DMS53 (cell line): Measurements from ENCODE around the gene TINAGL1.
A peak's percentile ranks its signal among the peaks of the same experiment; 100 is the strongest.

Source experiments
- DNase-seq: peaks from one replicate; lab custom pipeline; 2025; lab: John Stamatoyannopoulos, UW

Gene TINAGL1, protein sequence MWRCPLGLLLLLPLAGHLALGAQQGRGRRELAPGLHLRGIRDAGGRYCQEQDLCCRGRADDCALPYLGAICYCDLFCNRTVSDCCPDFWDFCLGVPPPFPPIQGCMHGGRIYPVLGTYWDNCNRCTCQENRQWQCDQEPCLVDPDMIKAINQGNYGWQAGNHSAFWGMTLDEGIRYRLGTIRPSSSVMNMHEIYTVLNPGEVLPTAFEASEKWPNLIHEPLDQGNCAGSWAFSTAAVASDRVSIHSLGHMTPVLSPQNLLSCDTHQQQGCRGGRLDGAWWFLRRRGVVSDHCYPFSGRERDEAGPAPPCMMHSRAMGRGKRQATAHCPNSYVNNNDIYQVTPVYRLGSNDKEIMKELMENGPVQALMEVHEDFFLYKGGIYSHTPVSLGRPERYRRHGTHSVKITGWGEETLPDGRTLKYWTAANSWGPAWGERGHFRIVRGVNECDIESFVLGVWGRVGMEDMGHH

DNA sequence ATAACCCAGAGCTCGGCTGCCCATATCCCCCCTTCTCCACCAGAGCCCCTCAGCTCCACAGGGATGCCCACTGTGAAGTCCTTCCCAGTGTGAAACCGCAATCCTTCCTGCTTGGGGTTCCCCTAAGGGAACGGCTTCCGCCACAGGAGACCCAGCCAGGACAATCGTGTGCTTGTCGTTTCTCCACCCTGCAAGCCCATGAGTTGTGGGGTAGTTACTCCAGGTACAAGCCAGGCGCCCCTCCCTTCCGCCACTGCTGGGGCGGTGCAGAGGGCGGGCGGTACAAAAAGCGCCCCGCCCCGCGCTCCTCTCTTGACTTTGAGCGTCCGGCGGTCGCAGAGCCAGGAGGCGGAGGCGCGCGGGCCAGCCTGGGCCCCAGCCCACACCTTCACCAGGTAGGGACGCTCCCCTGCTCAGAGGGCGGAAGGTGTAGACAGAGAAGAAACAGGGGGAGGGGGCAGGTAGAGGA, at the start of gene TINAGL1:
TINAGL1 (plus strand) TSS at position 315 of the 469 bp plus-strand sequence. CDS start 634 bp downstream, outside the sequence.
- DNase-seq = peak; percentile 85

DNA sequence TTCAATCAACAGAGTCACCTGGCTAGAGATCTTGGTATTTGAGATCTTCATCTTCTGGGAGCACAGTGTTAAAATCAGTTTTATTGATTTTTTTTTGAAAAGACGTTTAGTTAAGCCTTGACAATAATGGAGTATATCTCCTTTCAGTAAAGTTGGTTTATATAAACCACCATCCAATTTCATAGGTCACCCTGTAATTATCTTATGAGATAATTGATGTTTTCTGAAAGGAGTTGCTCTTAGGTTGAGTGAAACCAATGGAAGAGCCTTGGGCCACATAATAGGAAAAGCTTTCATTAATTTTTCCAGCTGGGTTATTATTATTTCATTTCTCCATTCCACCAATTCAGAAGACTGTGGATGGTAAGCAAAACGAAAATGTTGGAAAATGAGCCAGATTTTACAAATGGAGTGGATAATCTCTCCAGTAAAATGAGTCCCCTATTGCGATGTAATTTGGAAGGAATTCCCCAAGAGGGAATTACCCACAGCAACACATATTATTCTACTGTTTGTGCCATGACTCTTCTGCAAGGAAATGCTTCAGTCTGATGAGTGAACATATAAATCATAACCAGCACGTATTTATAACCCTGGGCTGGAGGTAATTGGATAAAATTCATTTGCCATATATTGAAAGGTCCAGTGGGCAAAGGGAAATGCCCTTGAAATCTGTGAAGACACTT, 46.2 kb upstream of the TINAGL1 start:
- DNase-seq = no peak

DNA sequence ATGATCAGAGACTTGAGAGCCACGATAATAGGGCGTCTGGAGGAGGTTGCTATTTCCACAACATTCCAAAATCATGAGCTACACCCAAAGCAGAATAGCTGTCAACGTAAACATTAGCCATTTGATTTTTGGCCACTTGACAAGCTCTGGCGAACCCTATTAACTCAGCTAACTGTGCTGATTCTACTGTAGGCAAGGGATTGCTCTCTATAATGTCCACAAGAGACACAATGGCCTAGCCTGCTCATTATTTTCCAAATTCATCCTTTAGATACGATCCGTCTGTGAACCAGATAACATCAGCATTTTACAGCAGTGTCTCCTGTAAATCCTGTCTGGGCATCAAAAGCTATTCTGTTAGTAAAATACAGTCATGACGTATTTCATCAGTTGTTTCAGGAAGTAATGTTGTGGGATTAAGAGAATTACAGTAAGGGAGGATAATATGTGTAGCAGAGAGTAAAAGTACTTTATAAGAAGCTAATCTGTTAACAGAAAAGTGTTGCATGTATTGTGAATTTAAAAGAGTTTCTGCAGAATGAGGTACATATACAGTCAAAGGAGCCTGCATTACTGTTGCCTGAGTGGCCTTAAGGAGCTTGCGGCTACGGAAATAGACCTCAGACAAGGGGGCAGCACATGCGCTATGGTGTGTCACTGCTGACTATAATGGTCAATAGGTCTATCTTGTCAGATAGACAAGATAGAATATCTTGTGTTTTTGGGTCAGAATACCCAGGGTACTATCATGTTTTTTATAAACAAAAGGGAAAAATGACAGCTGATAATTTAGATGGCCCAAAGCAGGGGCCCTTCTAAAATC, 44.9 kb upstream of the TINAGL1 start:
- no peak for DNase-seq

DNA sequence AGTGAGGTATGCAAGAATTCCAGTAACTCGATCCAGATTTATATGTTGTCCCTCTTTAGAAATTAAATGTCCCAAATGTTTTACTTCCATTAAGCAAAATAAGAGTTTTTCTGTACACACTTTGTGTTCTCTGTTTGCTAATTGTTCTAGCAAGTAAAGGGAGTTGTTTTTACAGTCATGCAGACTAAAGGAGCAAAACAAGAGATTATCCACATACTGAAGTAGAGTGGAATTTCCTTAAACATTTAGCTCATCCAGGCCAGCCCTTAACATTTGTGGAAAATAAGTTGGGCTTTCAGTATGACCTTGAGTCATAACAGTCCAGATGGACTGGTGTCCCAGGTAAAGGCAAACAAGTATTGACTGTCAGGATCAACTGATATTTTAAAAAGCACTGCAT, 44.1 kb upstream of the TINAGL1 start:
- DNase-seq = no peak

DNA sequence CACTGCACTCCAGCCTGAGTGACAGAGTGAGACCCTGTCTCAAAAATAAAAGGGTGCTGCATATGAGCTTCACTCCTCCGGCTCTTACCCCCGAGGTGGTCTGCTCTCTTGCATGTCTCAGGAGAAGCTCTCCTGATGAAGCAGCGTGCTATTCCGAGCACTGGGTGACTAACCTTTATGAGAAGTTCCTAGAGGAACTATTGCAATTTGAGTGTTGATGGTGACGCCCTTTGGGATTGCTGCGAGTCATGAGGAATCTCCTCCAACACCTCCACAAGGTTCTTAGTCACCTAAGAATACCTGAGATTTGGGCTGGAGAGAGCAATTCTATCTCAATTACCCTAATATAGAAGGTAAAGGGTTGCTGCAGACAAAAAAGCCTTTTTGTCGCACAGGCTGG, 40.8 kb upstream of the TINAGL1 start:
- DNase-seq = no peak

DNA sequence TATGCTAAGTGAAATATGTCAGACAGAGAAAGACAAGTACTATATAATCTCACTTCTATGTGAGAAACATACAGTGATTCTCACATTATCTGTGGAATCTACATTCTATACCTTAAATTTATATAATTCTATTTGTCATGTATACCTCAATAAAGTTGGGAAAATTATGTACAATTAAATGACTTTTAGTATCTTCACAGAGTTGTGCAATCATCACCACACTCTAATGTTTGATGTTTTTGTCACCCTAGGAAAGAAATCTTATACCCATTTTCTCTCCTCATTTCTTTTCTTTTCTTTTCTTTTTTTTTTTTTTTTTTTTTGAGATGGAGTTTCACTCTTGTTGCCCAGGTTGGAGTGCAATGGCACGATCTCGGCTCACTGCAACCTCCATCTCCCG, 37.0 kb upstream of the TINAGL1 start:
- no peak for DNase-seq

DNA sequence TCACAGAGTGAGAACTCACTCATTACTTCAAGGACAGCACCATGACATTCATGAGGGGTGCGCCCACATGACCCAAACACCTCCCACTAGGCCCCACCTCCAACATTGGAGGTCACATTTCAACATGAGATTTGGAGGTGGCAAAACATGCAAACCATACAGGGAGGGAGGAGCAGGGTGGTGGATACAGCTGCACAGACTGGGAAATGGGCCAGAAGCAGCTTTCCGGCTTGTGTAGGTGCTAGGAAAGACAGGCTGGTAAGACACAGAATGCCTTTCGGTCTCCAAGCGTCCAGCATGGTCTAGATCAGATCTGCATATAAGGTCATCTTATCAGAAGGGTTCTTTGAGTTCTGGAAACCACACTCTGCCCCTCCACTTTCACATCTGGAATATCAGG, 35.1 kb upstream of the TINAGL1 start:
- no peak for DNase-seq

DNA sequence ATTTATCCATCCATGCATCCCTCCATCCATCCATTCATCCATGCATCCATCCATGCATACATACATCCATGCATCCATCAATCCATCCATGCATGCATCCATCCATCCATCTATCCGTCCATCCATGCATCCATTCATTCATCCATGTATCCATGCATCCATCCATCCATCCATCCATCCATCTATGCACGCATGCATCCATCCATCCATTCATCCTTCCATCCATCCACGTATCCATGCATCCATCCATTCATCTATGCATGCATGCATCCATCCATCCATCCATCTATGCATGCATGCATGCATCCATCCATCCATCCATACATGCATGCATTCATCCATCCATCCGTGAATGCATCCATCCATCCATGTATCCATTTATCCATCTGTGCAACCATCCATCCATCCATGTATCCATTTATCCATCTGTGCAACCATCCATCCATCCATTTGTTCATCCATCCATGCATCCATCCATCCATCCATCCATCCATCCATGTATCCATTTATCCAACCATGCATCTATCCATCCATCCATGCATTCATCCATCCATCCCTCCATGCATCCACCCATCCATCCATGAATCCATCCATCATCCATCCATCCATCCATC, 30.3 kb upstream of the TINAGL1 start:
- no peak for DNase-seq

DNA sequence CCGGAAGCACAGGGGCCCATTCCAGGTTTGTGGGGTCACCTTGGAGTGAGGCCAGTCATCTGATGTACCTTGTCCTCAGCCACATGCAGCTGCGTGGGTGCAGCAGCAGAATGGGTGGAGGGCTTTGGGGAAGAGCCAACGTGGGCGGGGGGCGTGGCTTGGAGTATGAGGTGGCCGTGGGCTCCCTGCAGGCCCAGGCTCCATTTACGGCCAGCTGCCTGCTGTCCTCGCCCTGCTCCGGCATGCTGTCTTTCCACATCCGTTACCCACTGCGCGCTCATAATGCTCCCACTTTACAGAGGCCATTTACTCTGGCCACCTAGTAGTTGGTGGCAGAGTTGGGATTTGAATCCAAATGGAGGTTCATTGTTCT, 27.8 kb upstream of the TINAGL1 start:
- no peak for DNase-seq

DNA sequence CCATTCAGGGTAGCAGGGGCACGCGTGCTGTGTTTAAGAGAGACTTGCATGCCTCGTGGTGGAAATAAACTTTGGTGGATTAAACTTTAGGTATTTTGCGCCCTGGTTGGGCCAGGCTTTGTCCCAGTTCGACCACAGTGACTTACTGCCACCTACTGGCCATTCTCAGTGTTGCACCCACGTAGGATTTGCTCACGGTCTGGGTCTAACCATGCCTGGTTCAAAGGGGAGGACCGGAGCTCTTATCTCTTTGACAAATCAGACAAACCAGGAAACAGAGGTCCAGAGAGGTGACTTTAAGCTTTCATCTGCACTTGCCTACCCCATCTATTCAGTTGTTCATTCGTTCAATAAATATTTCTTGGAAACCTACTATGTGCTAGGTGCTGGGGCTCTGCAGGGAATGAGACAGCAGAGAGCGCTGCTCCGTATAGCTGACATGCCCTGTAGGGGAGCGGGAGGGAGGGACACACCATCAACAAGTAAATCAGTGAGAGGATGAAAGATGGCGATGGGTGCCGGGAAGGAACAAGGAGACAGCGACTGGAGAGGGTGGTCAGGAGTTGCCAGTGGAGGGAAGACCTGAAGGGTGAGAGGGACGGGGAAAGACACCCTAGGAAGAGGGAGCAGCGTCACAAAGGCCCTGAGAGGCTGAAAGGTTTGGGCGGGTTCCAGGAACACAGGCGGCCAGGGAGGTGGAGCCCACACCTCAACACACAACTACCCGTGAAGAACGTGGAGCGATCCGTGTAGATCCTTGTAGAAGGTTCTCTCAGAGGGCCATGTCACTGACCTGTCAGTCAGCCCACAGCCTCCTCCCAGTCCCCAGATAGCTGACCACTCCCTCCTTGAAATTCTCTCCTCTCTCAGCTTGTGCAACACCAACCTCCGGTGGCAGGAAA, 27.2 kb upstream of the TINAGL1 start:
- DNase-seq = peak; percentile 97

DNA sequence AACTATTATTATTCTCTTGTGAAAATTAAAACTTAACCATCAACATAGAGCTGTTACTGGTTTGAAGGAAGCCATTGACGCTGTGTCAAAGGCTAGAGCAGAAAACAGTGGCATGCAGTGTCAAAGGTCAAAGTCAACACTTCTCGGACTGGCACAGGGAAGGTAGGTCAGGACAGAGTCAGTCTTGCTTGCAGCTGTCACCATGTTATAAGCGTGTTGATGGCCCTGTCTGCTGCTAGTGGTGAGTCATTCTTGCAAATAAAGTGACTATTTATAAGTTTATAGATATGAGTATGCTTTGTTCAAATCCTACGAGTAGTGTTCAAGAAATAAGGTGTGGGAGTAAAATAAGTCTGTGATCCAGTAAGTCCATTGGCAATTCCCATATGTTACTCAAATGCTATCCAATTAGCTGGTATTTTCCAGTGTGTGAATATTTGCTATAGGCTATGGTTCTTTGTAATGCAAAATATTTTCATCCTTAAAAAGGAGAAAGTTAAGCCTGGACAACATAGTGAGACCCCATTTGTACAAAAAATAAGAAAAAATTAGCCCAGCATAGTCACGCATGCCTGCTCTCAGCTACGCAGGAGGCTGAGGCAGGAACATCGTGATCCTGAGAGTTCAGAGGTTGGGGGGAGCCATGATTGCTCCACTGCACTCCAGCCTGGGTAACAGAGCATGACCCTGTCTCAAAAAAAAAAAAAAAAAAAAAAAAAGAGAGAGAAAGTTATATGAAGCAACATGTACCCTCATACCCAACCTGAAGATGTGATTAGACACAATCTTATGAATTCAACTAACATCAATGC, 26.3 kb upstream of the TINAGL1 start:
- DNase-seq = peak; percentile 92

DNA sequence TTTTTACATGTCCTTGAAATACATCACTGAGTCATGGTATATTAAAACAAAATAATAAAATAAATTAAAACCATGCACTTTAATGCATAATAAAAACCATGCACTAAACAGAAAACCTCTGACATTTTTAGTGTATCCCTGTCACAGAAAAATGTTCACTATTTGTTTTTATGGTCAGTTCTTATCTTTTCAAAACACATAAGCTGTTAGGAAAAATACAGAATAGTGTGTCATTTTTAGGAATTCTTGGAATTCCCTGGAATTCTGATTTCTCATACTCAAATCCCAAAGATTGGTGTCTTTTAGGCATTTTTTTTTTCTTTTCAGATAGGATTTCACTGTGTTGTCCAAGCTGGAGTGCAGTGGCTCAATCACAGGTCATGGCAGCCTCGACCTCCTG, 25.1 kb upstream of the TINAGL1 start:
- no peak for DNase-seq

DNA sequence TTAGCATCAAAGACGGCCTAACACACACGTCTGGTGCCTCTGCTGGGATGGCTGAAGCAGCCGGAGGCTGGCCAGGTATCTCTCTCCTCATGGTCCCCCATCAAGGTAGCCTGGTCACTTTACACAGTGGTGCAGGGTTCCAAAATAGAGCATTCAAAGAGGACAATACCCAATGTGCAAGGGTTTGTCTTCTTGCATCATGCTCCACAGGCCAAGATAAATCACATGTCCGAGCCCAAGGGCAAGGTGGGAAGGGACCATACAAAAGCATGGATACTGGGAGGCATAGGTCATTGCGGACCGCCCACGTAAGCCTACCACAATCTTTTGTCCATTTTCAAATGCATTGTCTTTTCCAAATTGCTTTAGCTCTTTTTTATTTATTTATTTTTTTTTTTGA, 23.8 kb upstream of the TINAGL1 start:
- no peak for DNase-seq

DNA sequence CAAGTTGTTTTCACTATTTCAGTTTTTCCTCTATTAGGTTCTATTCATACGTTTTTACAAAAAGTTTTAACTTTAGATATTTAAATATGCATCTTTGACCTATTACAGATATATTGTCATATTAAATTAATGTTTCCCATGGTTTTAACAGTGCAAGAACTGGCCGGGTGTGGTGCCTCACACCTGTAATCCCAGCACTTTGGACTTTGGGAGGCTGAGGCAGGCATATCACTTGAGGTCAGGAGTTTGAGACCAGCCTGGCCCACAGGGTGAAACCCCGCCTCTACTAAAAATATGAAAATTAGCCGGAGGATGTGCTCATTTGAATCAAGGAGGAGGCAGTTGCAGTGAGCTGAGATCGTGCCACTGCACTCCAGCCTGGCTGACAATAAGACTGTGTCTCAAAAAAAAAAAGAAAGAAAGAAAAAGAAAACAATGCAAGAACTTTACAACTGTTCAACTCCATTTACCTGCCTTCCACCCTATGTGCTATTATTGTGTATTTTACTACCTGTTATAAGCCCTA, 19.8 kb upstream of the TINAGL1 start:
- no peak for DNase-seq

DNA sequence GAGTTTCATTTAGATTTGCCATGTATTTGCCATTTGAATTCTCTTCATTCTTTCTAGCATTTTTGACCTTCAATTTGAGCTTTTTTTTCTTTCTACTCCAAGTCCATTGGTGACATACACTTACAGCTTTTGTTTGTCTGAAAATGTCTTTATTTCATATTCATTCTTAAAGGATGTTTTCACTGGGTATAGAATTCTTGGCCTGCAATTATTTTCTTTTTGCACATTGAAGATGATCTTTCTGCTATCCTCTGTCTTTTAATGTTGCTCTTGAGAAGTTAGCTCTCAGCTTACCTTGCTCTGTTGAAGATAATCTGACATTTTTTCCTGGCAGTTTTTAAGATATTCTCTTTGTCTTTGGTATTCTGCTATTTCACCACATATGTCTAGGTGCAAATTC, 16.6 kb upstream of the TINAGL1 start:
- DNase-seq = no peak

DNA sequence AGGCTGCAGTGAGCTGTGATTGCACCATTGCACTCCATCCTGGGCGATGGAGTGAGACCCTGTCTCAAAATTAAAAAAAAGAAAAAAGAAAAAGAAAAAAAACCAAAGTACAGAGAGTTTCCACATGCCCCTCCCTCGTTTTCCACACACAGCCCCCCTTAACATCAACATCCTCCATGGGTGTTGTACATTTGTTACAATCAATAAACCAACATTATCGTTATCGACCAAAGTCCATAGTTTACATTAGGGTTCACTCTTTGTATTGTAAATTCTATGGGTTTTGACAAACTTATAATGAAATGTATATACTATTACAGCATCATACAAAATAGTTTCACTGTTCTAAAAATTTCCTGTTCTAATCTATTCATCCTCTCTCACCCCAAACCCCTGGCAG, 15.9 kb upstream of the TINAGL1 start:
- no peak for DNase-seq

DNA sequence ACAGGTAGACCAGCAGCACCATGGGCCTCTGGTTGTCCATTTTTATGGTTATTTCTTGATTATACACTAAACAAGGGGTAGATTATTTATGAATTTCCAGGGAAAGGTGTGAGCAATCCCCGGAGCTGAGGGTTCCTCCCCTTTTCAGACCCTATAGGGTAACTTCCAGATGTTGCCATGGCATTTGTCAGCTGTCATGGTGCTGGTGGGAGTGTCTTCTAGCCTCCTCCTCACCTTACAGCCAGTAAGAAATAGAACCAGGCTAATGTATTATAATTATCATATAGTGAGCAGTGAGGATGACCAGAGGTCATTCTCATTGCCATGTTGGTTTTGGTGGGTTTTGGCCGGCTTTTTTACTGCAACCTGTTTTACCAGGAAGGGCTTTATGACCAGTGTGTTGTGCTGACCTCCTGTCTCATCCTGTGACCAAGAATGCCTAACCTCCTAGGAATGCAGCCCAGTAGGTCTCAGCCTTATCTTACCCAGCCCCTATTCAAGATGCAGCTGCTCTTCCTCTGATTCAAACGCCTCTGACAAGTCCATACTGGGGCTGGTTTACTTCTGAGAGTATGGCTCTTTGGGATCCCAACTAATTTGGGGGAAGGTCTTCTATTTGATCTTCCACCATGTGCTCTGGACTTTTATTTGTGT, 13.5 kb upstream of the TINAGL1 start:
- no peak for DNase-seq

DNA sequence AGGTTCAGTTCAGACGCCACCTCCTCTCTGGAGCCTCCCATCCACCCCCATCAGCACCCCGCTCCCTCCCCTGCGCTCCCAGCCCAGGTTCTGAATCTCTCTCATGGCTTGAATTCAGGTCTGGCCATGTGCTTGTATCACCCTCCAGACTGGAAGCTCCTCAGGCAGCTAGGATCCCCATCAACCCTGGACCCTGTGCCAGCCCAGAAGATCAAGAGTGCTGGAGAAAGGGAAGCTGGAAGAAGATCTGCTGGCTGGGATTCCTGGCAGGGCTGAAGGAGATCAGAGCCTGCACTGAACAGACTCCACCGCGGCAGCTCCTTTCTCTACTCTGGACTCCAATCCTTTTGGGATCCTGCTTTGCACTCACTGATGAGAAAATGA, 11.7 kb upstream of the TINAGL1 start:
- no peak for DNase-seq

DNA sequence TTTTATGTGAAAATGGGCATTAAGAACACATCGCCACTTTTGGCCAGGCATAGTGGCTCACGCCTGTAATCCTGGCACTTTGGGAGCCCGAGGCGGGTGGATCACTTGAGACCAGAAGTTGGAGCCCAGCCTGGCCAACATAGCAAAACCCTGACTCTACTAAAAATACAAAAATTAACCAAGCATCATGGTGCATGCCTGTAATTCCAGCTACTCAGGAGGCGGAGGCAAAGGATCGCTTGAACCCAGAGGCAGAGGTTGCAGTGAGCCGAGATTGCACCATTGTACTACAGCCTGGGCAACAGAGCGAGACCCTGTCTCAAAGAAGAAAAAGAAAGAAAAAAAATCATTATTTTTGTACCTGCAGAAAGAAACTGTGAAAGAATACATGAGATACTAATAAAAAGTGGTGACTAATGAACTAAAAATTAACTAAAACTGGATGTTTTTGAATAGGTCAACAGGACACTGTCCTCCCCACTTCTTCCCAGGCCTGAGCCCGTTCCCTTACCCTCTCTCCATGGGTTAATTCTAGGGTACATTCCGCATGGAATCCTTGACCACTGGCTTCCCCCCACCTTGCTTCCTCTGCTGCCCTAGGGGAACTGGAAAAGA, 8.3 kb upstream of the TINAGL1 start:
- no peak for DNase-seq
